Stomach (tissue), 4 donors: ENCODE results near the gene PHETA1.

Source experiments
- POLR2AphosphoS5 ChIP-seq, 3 donors: sonication (generic); formaldehyde crosslinking; IDR thresholded peaks; one replicate each; pipeline ENCODE4 v1.6.1; 2016; ENCODE audit warnings: antibody characterized with exemption in 3 of 3
- TF ChIP-seq, protein P1 (sequence below), 7 experiments: fragments of 450-650 bp in 4 of 7; fragments of 200-600 bp in 3 of 7; sonication (generic) in 3 of 7; IDR thresholded peaks; one replicate each; pipeline ENCODE4 v1.5.1; 2016 to 2019; ENCODE audit warnings: antibody characterized with exemption in 7 of 7, control low read depth in 2 of 7, mild to moderate bottlenecking in 1 of 7

- no peak for TF ChIP-seq POLR2AphosphoS5 (IDR thresholded peaks at IDR 0.05)
- TF ChIP-seq, protein P1, sequence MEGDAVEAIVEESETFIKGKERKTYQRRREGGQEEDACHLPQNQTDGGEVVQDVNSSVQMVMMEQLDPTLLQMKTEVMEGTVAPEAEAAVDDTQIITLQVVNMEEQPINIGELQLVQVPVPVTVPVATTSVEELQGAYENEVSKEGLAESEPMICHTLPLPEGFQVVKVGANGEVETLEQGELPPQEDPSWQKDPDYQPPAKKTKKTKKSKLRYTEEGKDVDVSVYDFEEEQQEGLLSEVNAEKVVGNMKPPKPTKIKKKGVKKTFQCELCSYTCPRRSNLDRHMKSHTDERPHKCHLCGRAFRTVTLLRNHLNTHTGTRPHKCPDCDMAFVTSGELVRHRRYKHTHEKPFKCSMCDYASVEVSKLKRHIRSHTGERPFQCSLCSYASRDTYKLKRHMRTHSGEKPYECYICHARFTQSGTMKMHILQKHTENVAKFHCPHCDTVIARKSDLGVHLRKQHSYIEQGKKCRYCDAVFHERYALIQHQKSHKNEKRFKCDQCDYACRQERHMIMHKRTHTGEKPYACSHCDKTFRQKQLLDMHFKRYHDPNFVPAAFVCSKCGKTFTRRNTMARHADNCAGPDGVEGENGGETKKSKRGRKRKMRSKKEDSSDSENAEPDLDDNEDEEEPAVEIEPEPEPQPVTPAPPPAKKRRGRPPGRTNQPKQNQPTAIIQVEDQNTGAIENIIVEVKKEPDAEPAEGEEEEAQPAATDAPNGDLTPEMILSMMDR (IDR thresholded peaks at IDR 0.05) = no peak
Measured at GRCh38 chr12:111321317-111321716, 47.6 kb downstream of the PHETA1 start.
